H1 (cell line): ENCODE measurements around the gene TRIM41. TPM values are rescaled to one million over a fixed set of nuclear protein-coding genes. Genes with fewer than 3 reads are reported as not detected.

Experiments used
- CTCF ChIA-PET: fragments of 300-600 bp; sonication (Branson Sonifier 250); formaldehyde crosslinking; loops from one replicate; lab custom pipeline; 2021; ENCODE audit not compliant: partially characterized antibody; lab: Charles Lee
- POLR2A ChIA-PET: fragments of 300-600 bp; sonication (Branson Sonifier 250); formaldehyde crosslinking; loops from one replicate; lab custom pipeline; 2021; ENCODE audit warnings: inconsistent platforms; ENCODE audit not compliant: partially characterized antibody; lab: Charles Lee
- DNase-seq, 2 experiments: peaks; one replicate each; pipeline versions ENCODE4 v3.0.0 to v3.0.0-alpha.2; 2010 to 2022; ENCODE audit warnings: low spot score in 2 of 2, low read depth in 1 of 2, mixed read lengths in 1 of 2
- FAIRE-seq: peaks from 2 replicates; lab custom pipeline; 2011; peaks lifted over from hg19 to GRCh38; lab: Jason Lieb, UNC
- H2AFZ ChIP-seq: 2 replicates; pipeline ENCODE4 v1.8.1; 2012; ENCODE audit warnings: low read length, inconsistent platforms
- H2AK5ac ChIP-seq: 2 replicates; pipeline ENCODE4 v1.6.1; 2013; ENCODE audit warnings: low read depth, low read length
- H2BK120ac ChIP-seq: replicated peaks from 2 replicates; pipeline ENCODE3; 2013; ENCODE audit warnings: low read depth, low read length, inconsistent platforms
- H2BK12ac ChIP-seq: 2 replicates; pipeline ENCODE4 v1.6.1; 2013; ENCODE audit warnings: low read depth, low read length
- H2BK15ac ChIP-seq: 2 replicates; pipeline ENCODE4 v1.6.1; 2013; ENCODE audit warnings: low read length
- H2BK20ac ChIP-seq: 2 replicates; pipeline ENCODE4 v1.6.1; 2013; ENCODE audit warnings: low read length
- H2BK5ac ChIP-seq: 2 replicates; pipeline ENCODE4 v1.6.1; 2013; ENCODE audit warnings: low read depth, low read length
- H3K14ac ChIP-seq: 2 replicates; pipeline ENCODE4 v1.6.1; 2013; ENCODE audit warnings: inconsistent platforms; ENCODE audit not compliant: insufficient read length
- H3K18ac ChIP-seq: 2 replicates; pipeline ENCODE4 v1.6.1; 2013; ENCODE audit warnings: low read length; ENCODE audit errors: extremely low read depth
- H3K23ac ChIP-seq: 2 replicates; pipeline ENCODE4 v1.6.1; 2013; ENCODE audit warnings: inconsistent platforms; ENCODE audit not compliant: insufficient read length
- H3K23me2 ChIP-seq: 2 replicates; pipeline ENCODE4 v1.6.1; 2013; ENCODE audit warnings: low read depth, low read length
- H3K27ac ChIP-seq: 2 replicates; pipeline ENCODE4 v1.6.1; 2011; ENCODE audit warnings: low read depth, low read length, inconsistent platforms
- H3K27me3 ChIP-seq, 4 experiments: replicated peaks in 1 of 4; 1 replicate in 1 of 4; 2 replicates in 3 of 4; pipeline versions ENCODE4 v1.6.1 to v1.8.1; 2011 to 2013; ENCODE audit warnings: low read length in 3 of 4, mild to moderate bottlenecking in 3 of 4, inconsistent platforms in 2 of 4, mixed read lengths in 2 of 4, moderate library complexity in 1 of 4; ENCODE audit not compliant: control insufficient read depth in 3 of 4, insufficient read depth in 3 of 4; ENCODE audit errors: extremely low read depth in 1 of 4
- H3K36me3 ChIP-seq, 4 experiments: 2 replicates each; pipeline versions ENCODE4 v1.6.1 to v1.8.1; 2011 to 2013; ENCODE audit warnings: mild to moderate bottlenecking in 4 of 4, low read length in 3 of 4, moderate library complexity in 2 of 4, control low read depth in 1 of 4, inconsistent platforms in 1 of 4; ENCODE audit not compliant: insufficient read depth in 4 of 4, control insufficient read depth in 2 of 4
- H3K4ac ChIP-seq: replicated peaks from 2 replicates; pipeline ENCODE3; 2013; ENCODE audit warnings: low read length, low read depth, mixed read lengths, inconsistent platforms; ENCODE audit not compliant: insufficient read length
- H3K4me1 ChIP-seq, 4 experiments: replicated peaks in 1 of 4; 1 replicate in 1 of 4; 2 replicates in 3 of 4; pipeline versions ENCODE4 v1.6.1 to v1.8.1; 2011 to 2013; ENCODE audit warnings: low read length in 3 of 4, inconsistent platforms in 2 of 4, mixed read lengths in 1 of 4; ENCODE audit not compliant: insufficient read depth in 4 of 4, control insufficient read depth in 3 of 4
- H3K4me2 ChIP-seq, 2 experiments: 2 replicates each; pipeline versions ENCODE4 v1.6.1 to v1.8.1; 2011 to 2013; ENCODE audit warnings: low read depth in 2 of 2, low read length in 2 of 2, control low read depth in 1 of 2, inconsistent platforms in 1 of 2, mild to moderate bottlenecking in 1 of 2; ENCODE audit not compliant: insufficient read depth in 1 of 2
- H3K4me3 ChIP-seq, 4 experiments: fragments of 200-600, 300-600 bp in 1 of 4; sonication (generic), shearing (Covaris generic), sonication (Bioruptor Twin) in 1 of 4; 2 replicates each; pipeline versions ENCODE4 v1.5.1 to v1.8.1; 2011 to 2016; ENCODE audit warnings: low read length in 4 of 4, low read depth in 3 of 4, control low read depth in 2 of 4, inconsistent platforms in 2 of 4, mild to moderate bottlenecking in 2 of 4, mixed read lengths in 1 of 4, moderate library complexity in 1 of 4; ENCODE audit not compliant: insufficient read depth in 2 of 4; ENCODE audit errors: extremely low read depth in 1 of 4
- H3K56ac ChIP-seq: replicated peaks from 2 replicates; pipeline ENCODE3; 2013; ENCODE audit warnings: low read depth, mild to moderate bottlenecking, mixed read lengths, low read length, inconsistent platforms; ENCODE audit not compliant: insufficient read length
- H3K79me1 ChIP-seq: 2 replicates; pipeline ENCODE4 v1.6.1; 2013; ENCODE audit warnings: low read depth, low read length, control low read depth
- H3K79me2 ChIP-seq, 2 experiments: 2 replicates each; pipeline versions ENCODE4 v1.6.1 to v1.8.1; 2012 to 2013; ENCODE audit warnings: low read length in 2 of 2, mild to moderate bottlenecking in 2 of 2, inconsistent platforms in 1 of 2; ENCODE audit not compliant: insufficient read depth in 2 of 2, control insufficient read depth in 1 of 2
- H3K9ac ChIP-seq, 4 experiments: replicated peaks in 1 of 4; 1 replicate in 1 of 4; 2 replicates in 3 of 4; pipeline versions ENCODE4 v1.6.1 to v1.8.1; 2011 to 2013; ENCODE audit warnings: low read depth in 3 of 4, low read length in 3 of 4, control low read depth in 2 of 4, mild to moderate bottlenecking in 2 of 4, moderate library complexity in 2 of 4, inconsistent platforms in 1 of 4; ENCODE audit errors: extremely low read depth in 1 of 4
- H3K9me3 ChIP-seq, 2 experiments: 2 replicates each; pipeline versions ENCODE4 v1.6.1 to v1.8.1; 2012 to 2013; ENCODE audit warnings: mild to moderate bottlenecking in 2 of 2, moderate library complexity in 2 of 2, control low read depth in 1 of 2, inconsistent platforms in 1 of 2, low read depth in 1 of 2, low read length in 1 of 2, mixed read lengths in 1 of 2; ENCODE audit not compliant: insufficient read depth in 2 of 2
- H4K20me1 ChIP-seq, 2 experiments: replicated peaks in 1 of 2; 2 replicates each; pipeline versions ENCODE3 to v1.8.1; 2011 to 2013; ENCODE audit warnings: inconsistent platforms in 2 of 2, low read length in 2 of 2, mild to moderate bottlenecking in 1 of 2; ENCODE audit not compliant: insufficient read depth in 2 of 2, control insufficient read depth in 1 of 2
- H4K5ac ChIP-seq: 2 replicates; pipeline ENCODE4 v1.6.1; 2013; ENCODE audit warnings: low read length, low read depth, mixed read lengths, inconsistent platforms; ENCODE audit not compliant: insufficient read length
- H4K8ac ChIP-seq: 2 replicates; pipeline ENCODE4 v1.8.0; 2013; ENCODE audit warnings: mild to moderate bottlenecking, moderate library complexity, low read length, inconsistent platforms; ENCODE audit not compliant: insufficient read depth; ENCODE audit errors: extremely low read depth
- H4K91ac ChIP-seq: replicated peaks from 2 replicates; pipeline ENCODE3; 2013; ENCODE audit warnings: low read length, mixed read lengths, inconsistent platforms; ENCODE audit not compliant: insufficient read length
- BACH1 ChIP-seq: IDR thresholded peaks from 2 replicates; pipeline ENCODE4 v1.6.1; 2012; ENCODE audit warnings: low read length, improper control_type of control experiment
- CBX8 ChIP-seq: fragments of 300-800, 300-1000 bp; sonication (generic); IDR thresholded peaks from 2 replicates; pipeline ENCODE4 v1.7.1; 2016; ENCODE audit warnings: low read depth, low read length, borderline replicate concordance
- KDM1A ChIP-seq: fragments of 200-600, 300-600 bp; sonication (generic); IDR thresholded peaks from 2 replicates; pipeline ENCODE4 v1.7.1; 2016; ENCODE audit warnings: mild to moderate bottlenecking, low read length, borderline replicate concordance
- NANOG ChIP-seq: IDR thresholded peaks from 2 replicates; pipeline ENCODE4 v1.6.1; 2011; ENCODE audit warnings: low read length, low read depth, mild to moderate bottlenecking, inconsistent platforms; ENCODE audit not compliant: insufficient read depth, poor library complexity, severe bottlenecking
- PHF8 ChIP-seq: fragments of 200-600 bp; sonication (generic); conservative IDR thresholded peaks from 2 replicates; pipeline ENCODE4 v1.7.1; 2012; ENCODE audit warnings: low read depth, mild to moderate bottlenecking, inconsistent platforms, low read length, moderate library complexity
- RAD21 ChIP-seq, 2 experiments: IDR thresholded peaks in 1 of 2; conservative IDR thresholded peaks in 1 of 2; 2 replicates each; pipeline ENCODE4 v1.6.1; 2011; ENCODE audit warnings: low read depth in 2 of 2, low read length in 2 of 2, improper control_type of control experiment in 1 of 2, inconsistent platforms in 1 of 2, mild to moderate bottlenecking in 1 of 2, moderate library complexity in 1 of 2
- RBBP5 ChIP-seq: IDR thresholded peaks from 2 replicates; pipeline ENCODE4 v1.7.1; 2012; ENCODE audit warnings: low read depth, mild to moderate bottlenecking, inconsistent platforms, low read length, moderate library complexity, borderline replicate concordance
- SAP30 ChIP-seq: fragments of 300-600 bp; sonication (generic); IDR thresholded peaks from 2 replicates; pipeline ENCODE4 v1.7.1; 2012; ENCODE audit warnings: low read length, moderate library complexity, mild to moderate bottlenecking, inconsistent platforms; ENCODE audit not compliant: insufficient read depth, insufficient replicate concordance
- TAF7 ChIP-seq: optimal IDR thresholded peaks from 2 replicates; pipeline ENCODE3; 2011; ENCODE audit warnings: low read depth, mild to moderate bottlenecking, inconsistent platforms, low read length, moderate library complexity, borderline replicate concordance
- TCF12 ChIP-seq: IDR thresholded peaks from 2 replicates; pipeline ENCODE4 v1.6.1; 2011; ENCODE audit warnings: low read depth, mild to moderate bottlenecking, low read length
- WGBS, 2 experiments: shearing (Covaris generic) in 1 of 2; methylation state at CpG; one replicate each; pipeline versions ENCODE4 v1.1.6 to v1.1.7; 2013 to 2015; ENCODE audit warnings: low lambda C conversion rate in 2 of 2, mixed read lengths in 2 of 2, inconsistent platforms in 1 of 2, low coverage in 1 of 2, missing lambda C conversion rate in 1 of 2; ENCODE audit not compliant: insufficient replicate concordance in 2 of 2, insufficient coverage in 1 of 2, insufficient read length in 1 of 2; ENCODE audit errors: extremely low coverage in 1 of 2, missing lambda C conversion rate in 1 of 2; 5-methylcytosine and 5-hydroxymethylcytosine counted together
- polyA plus RNA-seq, 7 experiments: library from polyadenylated mRNA; depleted of rRNA in 3 of 7; stranded (reverse) in 5 of 7; unstranded in 2 of 7; fragments of >200 nt in 5 of 7; fragments of 200-250 nt in 2 of 7; gene quantifications; 1 replicate in 5 of 7; 2 replicates in 1 of 7; 4 replicates in 1 of 7; pipeline versions ENCODE4 v1.2.1 to v1.2.3, GENCODE V29; 2011 to 2013; ENCODE audit warnings: missing spikeins in 2 of 7, mixed read lengths in 2 of 7
- total RNA-seq: library from RNA; stranded (reverse); fragmentation: NEBNext Ultra II Directional; extraction: Animal tissue kit (Norgen Biotek cat#: 25700); gene quantifications from 2 replicates; pipeline ENCODE4 v1.2.1, GENCODE V29; 2021
- TF ChIP-seq, protein P1 (sequence below): IDR thresholded peaks from 2 replicates; pipeline ENCODE4 v1.6.1; 2011; ENCODE audit warnings: low read length, improper control_type of control experiment

Gene TRIM41
- total and polyA plus RNA-seq, 2 of the 8 experiments (the other 6 are each of a cell fraction or from before 2014, with no cell fraction given), result 12.9 to 21.6 TPM

DNA sequence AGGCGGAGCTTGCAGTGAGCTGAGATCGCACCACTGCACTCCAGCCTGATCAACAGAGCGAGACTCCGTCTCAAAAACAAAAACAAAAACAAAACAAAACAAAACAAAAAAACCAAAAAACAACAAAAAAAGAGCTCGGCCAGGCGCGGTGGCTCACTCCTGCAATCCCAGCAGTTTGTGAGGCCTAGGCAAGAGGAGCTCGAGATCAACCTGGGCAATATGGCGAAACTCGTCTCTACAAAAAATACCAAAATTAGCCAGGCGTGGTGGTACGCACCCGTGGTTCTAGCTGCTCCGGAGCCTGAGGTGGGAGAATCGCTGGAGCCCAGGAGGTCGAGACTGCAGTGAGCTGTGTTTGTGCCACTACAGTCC is 38.2 kb upstream of the TRIM41 start:
- Histone ChIP-seq H3K23ac (no peak overlapping the region), H3K4me1 (peaks cover 0 to 5% (median under 1%) of the 10 kb centered on the region in 4 experiments; a peak in 2 of 7 replicates), H3K4ac (no peak overlapping the region), H4K91ac (no peak overlapping the region), H3K9ac (no peak overlapping the region), H4K5ac (no peak overlapping the region), H4K20me1 (peaks cover 0 to 2% of the 10 kb centered on the region in 2 experiments), H3K23me2 (peaks cover 16% of the 10 kb centered on the region), H3K36me3 (no peaks in the 10 kb centered on the region), H4K8ac (0 out of 2 replicates have a peak overlapping the region, but pooled peaks have one; percentile 28), H3K79me2 (no peaks in the 10 kb centered on the region), H3K56ac (no peak overlapping the region), H3K27ac (no peak overlapping the region), H3K14ac (no peak overlapping the region), H2BK15ac (no peak overlapping the region), H3K4me3 (peak overlapping the region in 2 of 4 experiments; percentile 27 to 61; a peak in 2 of 8 replicates), H3K79me1 (no peaks in the 10 kb centered on the region), H3K27me3 (peaks cover 5 to 10% (median 8%) of the 10 kb centered on the region in 4 experiments; a peak in 6 of 7 replicates), H3K9me3 (no peaks in the 10 kb centered on the region; a peak in 1 of 4 replicates), H2AK5ac (no peak overlapping the region), H3K18ac (no peak overlapping the region), H2BK12ac (peak overlapping the region; percentile 68; the same call in 1 of the 2 replicates), H2AFZ (no peak overlapping the region), H2BK120ac (no peak overlapping the region), H2BK5ac (no peak overlapping the region), H3K4me2 (peak overlapping the region in 1 of 2 experiments; percentile 18; a peak in 1 of 4 replicates), H2BK20ac (no peak overlapping the region)
- ChIA-PET CTCF (interaction anchor here (0.6 to 12.3 kb wide), 24 partner anchors 9 to 397 kb away, joined by 3 to 197 read pairs (median 4); partner anchors contain the start of genes TRIM41, TRIM52 and TRIM7), POLR2A (interaction anchor here (0.6 to 3.0 kb wide), 21 partner anchors 11 to 97 kb away, joined by 3 to 28 read pairs (median 4); partner anchors contain the start of genes RACK1, TRIM41 and TRIM7)
- DNase-seq, result no peak
- no peak for FAIRE-seq
- WGBS, 2 experiments, result 93% methylated on average over 16 of the region's 16 CpGs; no CpG with 5 or more reads in 1 of the 2 experiments
- TF ChIP-seq, protein P1, sequence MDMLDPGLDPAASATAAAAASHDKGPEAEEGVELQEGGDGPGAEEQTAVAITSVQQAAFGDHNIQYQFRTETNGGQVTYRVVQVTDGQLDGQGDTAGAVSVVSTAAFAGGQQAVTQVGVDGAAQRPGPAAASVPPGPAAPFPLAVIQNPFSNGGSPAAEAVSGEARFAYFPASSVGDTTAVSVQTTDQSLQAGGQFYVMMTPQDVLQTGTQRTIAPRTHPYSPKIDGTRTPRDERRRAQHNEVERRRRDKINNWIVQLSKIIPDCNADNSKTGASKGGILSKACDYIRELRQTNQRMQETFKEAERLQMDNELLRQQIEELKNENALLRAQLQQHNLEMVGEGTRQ, result no peak
- TF ChIP-seq PHF8 (no peak), TCF12 (no peak), KDM1A (no peak), CBX8 (no peak), RAD21 (IDR thresholded peaks at IDR 0.05 in 1 of 2, conservative IDR thresholded peaks at IDR 0.05 in 1 of 2; ENCODE audit: low read depth in 2 of 2, low read length in 2 of 2) (no peak), RBBP5 (no peak), TAF7 (no peak), NANOG (no peak), SAP30 (no peak), BACH1 (no peak)
